ENCODE data around the gene CHURC1.

CHURC1 gene

GRCh38 chr14:64880221-64881121 is 33.8 kb upstream of the CHURC1 start:
- no peak for TF ChIP-seq CTCF (conservative IDR thresholded peaks at IDR 0.05; ENCODE audit: low read depth, low read length)
- DNase-seq (ENCODE audit: low read depth), result no peak
- peak overlapping the region; percentile 53 for H3K4me3 ChIP-seq (ENCODE audit: low read length)

GRCh38 chr14:64885559-64885958 is 28.7 kb upstream of the CHURC1 start:
- no peak overlapping the region for H3K4me3 ChIP-seq (ENCODE audit: low read length)
- no peak for TF ChIP-seq CTCF (conservative IDR thresholded peaks at IDR 0.05; ENCODE audit: low read depth, low read length)
- DNase-seq (ENCODE audit: low read depth), result no peak

GRCh38 chr14:64889352-64889751 is 24.9 kb upstream of the CHURC1 start:
- H3K4me3 ChIP-seq (ENCODE audit: low read length), result no peak overlapping the region
- TF ChIP-seq CTCF (conservative IDR thresholded peaks at IDR 0.05; ENCODE audit: low read depth, low read length), result no peak

GRCh38 chr14:64891173-64891838 is 22.9 kb upstream of the CHURC1 start:
- H3K4me3 ChIP-seq (ENCODE audit: low read length), result no peak overlapping the region
- no peak for DNase-seq (ENCODE audit: low read depth)
- TF ChIP-seq CTCF (conservative IDR thresholded peaks at IDR 0.05; ENCODE audit: low read depth, low read length), result no peak

More at GRCh38 chr14:64889352-64889751, 24.9 kb upstream of the CHURC1 start:
- no peak for DNase-seq (ENCODE audit: low read depth)

GRCh38 chr14:64891839-64892375 is 22.3 kb upstream of the CHURC1 start:
- peak; percentile 54 for TF ChIP-seq CTCF (conservative IDR thresholded peaks at IDR 0.05; ENCODE audit: low read depth, low read length)
- H3K4me3 ChIP-seq (ENCODE audit: low read length), result no peak overlapping the region
- DNase-seq (ENCODE audit: low read depth), result peak; percentile 33

DNA sequence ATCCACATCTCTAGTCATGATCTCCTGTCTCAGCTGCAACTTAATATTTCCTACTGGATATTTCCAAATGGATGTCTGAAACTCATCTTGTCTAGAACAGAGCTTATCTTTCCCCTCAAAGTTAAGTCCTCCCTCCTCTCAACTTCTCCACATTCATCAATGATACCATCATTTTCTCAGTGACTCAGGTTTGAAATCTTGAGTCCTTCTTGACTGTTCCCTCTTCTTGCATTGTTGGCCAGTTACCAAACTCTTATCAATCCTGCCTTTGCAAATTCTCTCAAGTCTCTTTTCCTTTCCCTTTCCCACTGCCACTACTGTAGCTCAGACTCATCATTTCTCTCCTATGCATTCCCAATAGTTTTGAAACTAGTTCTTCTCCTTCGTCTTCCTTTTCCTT is 14.3 kb upstream of the CHURC1 start:
- TF ChIP-seq CTCF (conservative IDR thresholded peaks at IDR 0.05; ENCODE audit: low read depth, low read length), result no peak
- DNase-seq (ENCODE audit: low read depth), result no peak
- H3K4me3 ChIP-seq (ENCODE audit: low read length), result no peak overlapping the region

Data from retinal pigment epithelial cell (primary cell).